Uterus (tissue), 4 donors: Measurements from ENCODE around the gene STAB1. TPM values are rescaled to one million over a fixed set of nuclear protein-coding genes. Genes with fewer than 3 reads are reported as not detected.

Experiments
- DNase-seq, 2 donors: peaks; one replicate each; pipeline ENCODE4 v3.0.0-alpha.2; 2019 to 2020
- H3K27ac ChIP-seq, 2 donors: fragments of 200-600 bp; sonication (generic); 1 replicate in 1 of 2; 2 replicates in 1 of 2; pipeline ENCODE4 v1.5.1; 2016 to 2018
- H3K27me3 ChIP-seq, 2 donors: fragments of 200-600 bp; sonication (generic); one replicate each; pipeline ENCODE4 v1.5.1; 2018 to 2019; ENCODE audit warnings: control low read depth in 1 of 2
- H3K36me3 ChIP-seq, 2 donors: fragments of 200-600 bp; sonication (generic); one replicate each; pipeline ENCODE4 v1.5.1; 2019; ENCODE audit warnings: control low read depth in 1 of 2
- H3K4me1 ChIP-seq, 2 donors: fragments of 200-600 bp; sonication (generic); one replicate each; pipeline ENCODE4 v1.5.1; 2018 to 2019; ENCODE audit warnings: control low read depth in 1 of 2
- H3K4me3 ChIP-seq, 2 donors: fragments of 200-600 bp; sonication (generic); 1 replicate in 1 of 2; 2 replicates in 1 of 2; pipeline ENCODE4 v1.5.1; 2018 to 2019; ENCODE audit warnings: mild to moderate bottlenecking in 1 of 2
- H3K9me3 ChIP-seq, 2 donors: fragments of 200-600 bp; sonication (generic); one replicate each; pipeline ENCODE4 v1.5.1; 2019; ENCODE audit warnings: control low read depth in 1 of 2
- POLR2A ChIP-seq, 2 donors: fragments of 450-650 bp; IDR thresholded peaks; one replicate each; pipeline ENCODE4 v1.6.1; 2016; ENCODE audit warnings: antibody characterized with exemption in 2 of 2, mild to moderate bottlenecking in 1 of 2, moderate library complexity in 1 of 2
- intact Hi-C: fragments of 100-400 bp; cut with DNase I; formaldehyde crosslinking; loops from one replicate; pipeline ENCODE4 v1.15.1; 2023; ENCODE audit warnings: low total_unique reads
- total RNA-seq, 4 donors: library from RNA; depleted of rRNA in 3 of 4; stranded (reverse); fragments of >200 nt in 3 of 4; gene quantifications; one replicate each; pipeline versions ENCODE4 v1.1.0 to v1.2.4, GENCODE V29; 2014 to 2023
- TF ChIP-seq, protein P1 (sequence below), 4 experiments: fragments of 200-600 bp in 2 of 4; fragments of 450-650 bp in 2 of 4; sonication (generic) in 2 of 4; IDR thresholded peaks; one replicate each; pipeline ENCODE4 v1.5.1; 2016 to 2019; ENCODE audit warnings: antibody characterized with exemption in 4 of 4, mild to moderate bottlenecking in 2 of 4, moderate library complexity in 1 of 4
- donor health status: DM: yes; HTN: yes; CAD: no.

STAB1 gene
- total RNA-seq, 4 donors from 2014 or later = 55.3 to 216 (median 78.2) TPM

DNA sequence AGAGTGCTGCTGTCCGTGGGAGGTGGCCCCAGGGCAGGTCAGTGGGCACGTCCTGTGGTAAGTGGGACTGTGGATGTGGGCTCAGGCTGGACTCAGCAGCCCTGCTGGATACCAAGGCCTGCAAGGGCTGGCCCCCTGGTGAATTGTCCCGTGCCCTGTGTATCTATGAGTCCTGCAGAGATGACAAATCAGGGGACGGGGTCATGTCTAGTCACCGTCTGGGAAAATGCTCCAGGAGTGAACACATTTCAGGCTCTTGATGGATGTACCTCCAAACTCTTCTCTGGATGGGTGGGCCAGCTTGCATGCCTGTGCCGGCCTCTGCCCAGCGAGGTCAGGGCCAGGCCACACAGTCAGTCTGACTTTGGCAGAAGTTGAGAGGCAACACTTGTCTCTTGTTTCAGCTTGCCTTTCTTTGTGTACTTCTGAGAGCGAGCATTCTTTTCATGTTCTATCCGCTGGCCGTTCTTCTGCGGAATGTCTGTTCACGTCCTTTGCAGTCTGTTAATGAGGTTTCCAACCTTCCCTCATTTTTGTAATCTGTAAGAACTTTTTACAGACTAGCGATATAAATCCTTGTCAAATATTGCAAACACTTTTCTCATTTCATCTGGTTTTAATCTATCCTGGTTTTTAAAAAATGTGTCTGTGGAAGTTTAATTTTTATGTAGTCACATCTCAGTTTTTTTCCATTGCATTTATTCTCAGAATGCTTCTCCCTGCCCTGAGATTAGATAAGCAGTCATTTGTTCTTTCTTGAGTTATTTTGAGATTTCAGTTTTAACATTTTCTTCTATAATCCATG lies 11.4 kb upstream of the STAB1 start:
- Histone ChIP-seq H3K36me3 (no peaks in the 10 kb centered on the region), H3K27ac (peak overlapping the region; percentile 61 to 84), H3K27me3 (no peaks in the 10 kb centered on the region), H3K4me3 (no peak overlapping the region), H3K4me1 (peaks cover 0 to 8% of the 10 kb centered on the region in 2 donors), H3K9me3 (no peaks in the 10 kb centered on the region)
- intact Hi-C loops = no loop called here
- no peak for TF ChIP-seq POLR2A (IDR thresholded peaks at IDR 0.05)
- TF ChIP-seq, protein P1, sequence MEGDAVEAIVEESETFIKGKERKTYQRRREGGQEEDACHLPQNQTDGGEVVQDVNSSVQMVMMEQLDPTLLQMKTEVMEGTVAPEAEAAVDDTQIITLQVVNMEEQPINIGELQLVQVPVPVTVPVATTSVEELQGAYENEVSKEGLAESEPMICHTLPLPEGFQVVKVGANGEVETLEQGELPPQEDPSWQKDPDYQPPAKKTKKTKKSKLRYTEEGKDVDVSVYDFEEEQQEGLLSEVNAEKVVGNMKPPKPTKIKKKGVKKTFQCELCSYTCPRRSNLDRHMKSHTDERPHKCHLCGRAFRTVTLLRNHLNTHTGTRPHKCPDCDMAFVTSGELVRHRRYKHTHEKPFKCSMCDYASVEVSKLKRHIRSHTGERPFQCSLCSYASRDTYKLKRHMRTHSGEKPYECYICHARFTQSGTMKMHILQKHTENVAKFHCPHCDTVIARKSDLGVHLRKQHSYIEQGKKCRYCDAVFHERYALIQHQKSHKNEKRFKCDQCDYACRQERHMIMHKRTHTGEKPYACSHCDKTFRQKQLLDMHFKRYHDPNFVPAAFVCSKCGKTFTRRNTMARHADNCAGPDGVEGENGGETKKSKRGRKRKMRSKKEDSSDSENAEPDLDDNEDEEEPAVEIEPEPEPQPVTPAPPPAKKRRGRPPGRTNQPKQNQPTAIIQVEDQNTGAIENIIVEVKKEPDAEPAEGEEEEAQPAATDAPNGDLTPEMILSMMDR (IDR thresholded peaks at IDR 0.05) = no peak
- DNase-seq = no peak

DNA sequence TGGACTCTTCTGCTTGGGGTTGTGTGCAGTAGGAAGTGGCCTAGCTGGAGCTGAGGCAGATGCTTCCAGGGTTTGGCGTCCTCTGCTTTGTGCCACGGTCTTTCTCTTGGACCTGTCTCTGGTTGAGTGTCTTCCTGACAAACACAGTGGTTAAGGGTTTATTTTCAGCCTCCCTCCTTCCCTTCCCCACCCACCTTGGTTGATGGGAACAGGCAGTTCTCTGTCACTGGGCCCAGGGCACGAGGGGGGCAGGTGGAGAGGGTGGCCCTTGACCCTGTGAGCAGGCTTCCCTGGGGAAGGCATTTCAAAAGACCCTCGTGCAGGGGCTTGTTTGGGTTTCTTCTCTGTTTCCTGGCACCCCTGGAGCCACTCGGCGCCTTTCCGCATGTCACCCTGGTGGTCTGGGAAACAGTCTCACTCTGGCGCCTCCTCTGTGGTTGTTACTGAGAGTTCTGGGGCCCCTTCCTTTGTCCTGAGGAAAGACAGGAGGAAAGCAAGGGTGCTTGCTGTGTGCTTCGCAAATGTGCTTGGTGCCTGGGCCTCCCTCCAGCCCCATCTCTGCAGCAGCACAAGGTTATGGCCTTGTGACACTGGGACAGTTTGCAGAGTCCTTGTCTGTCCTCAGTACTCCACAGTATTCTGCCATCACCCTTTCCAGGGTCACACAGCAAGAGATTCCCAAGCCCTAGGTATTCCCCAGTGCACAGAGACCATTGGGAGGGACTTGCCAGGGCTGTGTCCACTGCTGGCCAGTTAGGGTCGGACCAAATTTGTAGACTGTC lies 10.3 kb upstream of the STAB1 start:
- Histone ChIP-seq H3K9me3 (no peaks in the 10 kb centered on the region), H3K27ac (peak overlapping the region; percentile 61 to 84), H3K4me3 (no peak overlapping the region), H3K36me3 (no peaks in the 10 kb centered on the region), H3K27me3 (no peaks in the 10 kb centered on the region), H3K4me1 (peaks cover 0 to 8% of the 10 kb centered on the region in 2 donors)
- intact Hi-C loops = no loop called here
- no peak for DNase-seq
- no peak for TF ChIP-seq POLR2A (IDR thresholded peaks at IDR 0.05)
- TF ChIP-seq, protein P1 (IDR thresholded peaks at IDR 0.05) = no peak

DNA sequence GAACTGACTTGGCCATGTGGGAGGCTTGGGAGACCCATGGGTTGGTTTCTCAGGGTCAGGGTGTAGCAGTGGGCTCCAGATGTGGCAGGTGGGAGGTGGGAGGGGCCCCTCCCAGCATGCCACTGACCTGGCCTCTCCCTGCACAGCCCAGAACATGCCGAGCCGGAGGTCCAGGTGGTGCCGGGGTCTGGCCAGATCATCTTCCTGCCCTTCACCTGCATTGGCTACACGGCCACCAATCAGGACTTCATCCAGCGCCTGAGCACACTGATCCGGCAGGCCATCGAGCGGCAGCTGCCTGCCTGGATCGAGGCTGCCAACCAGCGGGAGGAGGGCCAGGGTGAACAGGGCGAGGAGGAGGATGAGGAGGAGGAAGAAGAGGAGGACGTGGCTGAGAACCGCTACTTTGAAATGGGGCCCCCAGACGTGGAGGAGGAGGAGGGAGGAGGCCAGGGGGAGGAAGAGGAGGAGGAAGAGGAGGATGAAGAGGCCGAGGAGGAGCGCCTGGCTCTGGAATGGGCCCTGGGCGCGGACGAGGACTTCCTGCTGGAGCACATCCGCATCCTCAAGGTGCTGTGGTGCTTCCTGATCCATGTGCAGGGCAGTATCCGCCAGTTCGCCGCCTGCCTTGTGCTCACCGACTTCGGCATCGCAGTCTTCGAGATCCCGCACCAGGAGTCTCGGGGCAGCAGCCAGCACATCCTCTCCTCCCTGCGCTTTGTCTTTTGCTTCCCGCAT lies 7.9 kb upstream of the STAB1 start:
- no peak for DNase-seq
- no peaks in the 10 kb centered on the region for H3K27me3 ChIP-seq
- no peak overlapping the region for H3K4me3 ChIP-seq
- H3K36me3 ChIP-seq = no peaks in the 10 kb centered on the region
- intact Hi-C loops = no loop called here
- TF ChIP-seq POLR2A (IDR thresholded peaks at IDR 0.05) = no peak
- TF ChIP-seq, protein P1 (IDR thresholded peaks at IDR 0.05) = no peak
- no peak overlapping the region for H3K27ac ChIP-seq
- H3K9me3 ChIP-seq = no peaks in the 10 kb centered on the region
- peaks cover 0 to 8% of the 10 kb centered on the region in 2 donors for H3K4me1 ChIP-seq

DNA sequence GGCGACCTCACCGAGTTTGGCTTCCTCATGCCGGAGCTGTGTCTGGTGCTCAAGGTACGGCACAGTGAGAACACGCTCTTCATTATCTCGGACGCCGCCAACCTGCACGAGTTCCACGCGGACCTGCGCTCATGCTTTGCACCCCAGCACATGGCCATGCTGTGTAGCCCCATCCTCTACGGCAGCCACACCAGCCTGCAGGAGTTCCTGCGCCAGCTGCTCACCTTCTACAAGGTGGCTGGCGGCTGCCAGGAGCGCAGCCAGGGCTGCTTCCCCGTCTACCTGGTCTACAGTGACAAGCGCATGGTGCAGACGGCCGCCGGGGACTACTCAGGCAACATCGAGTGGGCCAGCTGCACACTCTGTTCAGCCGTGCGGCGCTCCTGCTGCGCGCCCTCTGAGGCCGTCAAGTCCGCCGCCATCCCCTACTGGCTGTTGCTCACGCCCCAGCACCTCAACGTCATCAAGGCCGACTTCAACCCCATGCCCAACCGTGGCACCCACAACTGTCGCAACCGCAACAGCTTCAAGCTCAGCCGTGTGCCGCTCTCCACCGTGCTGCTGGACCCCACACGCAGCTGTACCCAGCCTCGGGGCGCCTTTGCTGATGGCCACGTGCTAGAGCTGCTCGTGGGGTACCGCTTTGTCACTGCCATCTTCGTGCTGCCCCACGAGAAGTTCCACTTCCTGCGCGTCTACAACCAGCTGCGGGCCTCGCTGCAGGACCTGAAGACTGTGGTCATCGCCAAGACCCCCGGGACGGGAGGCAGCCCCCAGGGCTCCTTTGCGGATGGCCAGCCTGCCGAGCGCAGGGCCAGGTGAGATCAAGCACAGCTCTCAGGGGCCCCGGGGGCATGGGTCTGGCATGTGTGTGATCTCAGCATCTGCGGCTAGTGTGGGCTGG lies 7.1 kb upstream of the STAB1 start:
- intact Hi-C loops = no loop called here
- no peak for TF ChIP-seq POLR2A (IDR thresholded peaks at IDR 0.05)
- TF ChIP-seq, protein P1 (IDR thresholded peaks at IDR 0.05) = no peak
- H3K36me3 ChIP-seq = no peaks in the 10 kb centered on the region
- no peak overlapping the region for H3K4me3 ChIP-seq
- no peak overlapping the region for H3K27ac ChIP-seq
- peaks cover 0 to 7% of the 10 kb centered on the region in 2 donors for H3K4me1 ChIP-seq
- H3K27me3 ChIP-seq = no peaks in the 10 kb centered on the region
- no peak for DNase-seq
- no peaks in the 10 kb centered on the region for H3K9me3 ChIP-seq
